ENCODE measurements around the gene HES7. TPM values are rescaled to one million over a fixed set of nuclear protein-coding genes. Genes with fewer than 3 reads are reported as not detected.
A peak's percentile ranks its signal among the peaks of the same experiment; 100 is the strongest.

HES7 gene
- total RNA-seq, 4 donors from 2014 or later: 0.89 to 0.94 TPM; not detected in 2

- Histone ChIP-seq H3K27ac (peak overlapping the region; percentile 19 to 99 (median 80)), H3K9me3 (no peaks in the 10 kb centered on the region), H3K27me3 (no peaks in the 10 kb centered on the region), H3K4me3 (no peak overlapping the region), H3K36me3 (peaks cover 0 to 25% of the 10 kb centered on the region in 2 donors), H3K4me1 (peaks cover 7 to 66% (median 36%) of the 10 kb centered on the region in 3 donors)
- WGBS, 2 donors (ENCODE audit: low coverage in 1 of 2): 24 to 50% methylated on average over 2 to 3 of the region's 3 CpGs
- no peak for ATAC-seq
- TF ChIP-seq EP300 (IDR thresholded peaks at IDR 0.05) (no peak), POLR2A (IDR thresholded peaks at IDR 0.05) (no peak), POLR2AphosphoS5 (IDR thresholded peaks at IDR 0.05) (no peak)
- TF ChIP-seq, protein P1, sequence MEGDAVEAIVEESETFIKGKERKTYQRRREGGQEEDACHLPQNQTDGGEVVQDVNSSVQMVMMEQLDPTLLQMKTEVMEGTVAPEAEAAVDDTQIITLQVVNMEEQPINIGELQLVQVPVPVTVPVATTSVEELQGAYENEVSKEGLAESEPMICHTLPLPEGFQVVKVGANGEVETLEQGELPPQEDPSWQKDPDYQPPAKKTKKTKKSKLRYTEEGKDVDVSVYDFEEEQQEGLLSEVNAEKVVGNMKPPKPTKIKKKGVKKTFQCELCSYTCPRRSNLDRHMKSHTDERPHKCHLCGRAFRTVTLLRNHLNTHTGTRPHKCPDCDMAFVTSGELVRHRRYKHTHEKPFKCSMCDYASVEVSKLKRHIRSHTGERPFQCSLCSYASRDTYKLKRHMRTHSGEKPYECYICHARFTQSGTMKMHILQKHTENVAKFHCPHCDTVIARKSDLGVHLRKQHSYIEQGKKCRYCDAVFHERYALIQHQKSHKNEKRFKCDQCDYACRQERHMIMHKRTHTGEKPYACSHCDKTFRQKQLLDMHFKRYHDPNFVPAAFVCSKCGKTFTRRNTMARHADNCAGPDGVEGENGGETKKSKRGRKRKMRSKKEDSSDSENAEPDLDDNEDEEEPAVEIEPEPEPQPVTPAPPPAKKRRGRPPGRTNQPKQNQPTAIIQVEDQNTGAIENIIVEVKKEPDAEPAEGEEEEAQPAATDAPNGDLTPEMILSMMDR (IDR thresholded peaks at IDR 0.05): peak in 1 of 4 experiments; percentile 5
Observed at GRCh38 chr17:8159032-8159400, 35.1 kb upstream of the HES7 start.

DNA sequence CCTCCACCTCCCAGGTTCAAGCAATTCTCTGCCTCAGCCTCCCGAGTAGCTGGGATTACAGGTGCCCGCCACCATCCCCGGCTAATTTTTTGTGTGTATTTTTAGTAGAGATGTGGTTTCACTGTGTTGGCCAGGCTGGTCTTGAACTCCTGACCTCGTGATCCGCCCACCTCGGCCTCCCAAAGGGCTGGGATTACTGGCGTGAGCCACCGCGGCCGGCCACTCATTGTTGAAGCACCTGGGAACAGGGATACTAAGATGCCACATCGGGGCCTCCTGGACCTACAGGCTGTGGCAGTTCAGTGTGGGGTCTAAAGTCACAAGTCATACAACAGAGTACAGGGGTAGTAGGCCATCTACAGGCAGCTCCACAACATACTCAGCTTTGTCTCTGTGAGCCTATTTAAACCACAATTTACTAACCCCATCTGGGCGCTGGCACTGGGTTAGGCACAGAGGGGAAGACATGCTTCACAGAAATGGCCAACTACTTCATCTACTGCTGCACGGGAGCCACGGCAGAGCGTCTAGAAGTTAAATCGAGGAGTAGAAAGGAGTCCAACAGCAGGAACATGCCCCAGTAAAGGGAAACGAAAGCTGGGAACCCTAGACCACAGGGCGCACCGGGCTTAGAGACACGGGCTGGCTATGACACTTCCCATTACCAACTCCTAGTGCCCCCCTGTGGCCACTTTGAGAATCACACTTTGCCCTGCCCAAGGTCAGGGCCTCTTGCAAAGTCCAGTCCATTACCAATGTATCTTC, 34.5 kb upstream of the HES7 start:
- H3K4me3 ChIP-seq: no peak overlapping the region
- peak overlapping the region; percentile 97 to 99 (median 98) for H3K27ac ChIP-seq
- H3K36me3 ChIP-seq: peaks cover 0 to 25% of the 10 kb centered on the region in 2 donors
- no peaks in the 10 kb centered on the region for H3K27me3 ChIP-seq
- WGBS, 2 donors (ENCODE audit: low coverage in 1 of 2): 21 to 27% methylated on average over 4 to 11 of the region's 20 CpGs
- no peak for ATAC-seq
- TF ChIP-seq POLR2A (IDR thresholded peaks at IDR 0.05) (no peak), POLR2AphosphoS5 (IDR thresholded peaks at IDR 0.05) (peak; percentile 60), EP300 (IDR thresholded peaks at IDR 0.05) (no peak)
- TF ChIP-seq, protein P1 (IDR thresholded peaks at IDR 0.05): peak in 3 of 4 experiments; percentile 93 to 96 (median 95)
- H3K4me1 ChIP-seq: peaks cover 3 to 64% (median 31%) of the 10 kb centered on the region in 3 donors
- H3K9me3 ChIP-seq: no peaks in the 10 kb centered on the region

- Histone ChIP-seq H3K27me3 (no peaks in the 10 kb centered on the region), H3K36me3 (peaks cover 0 to 29% of the 10 kb centered on the region in 2 donors), H3K4me3 (peak overlapping the region; percentile 79 to 91), H3K9me3 (no peaks in the 10 kb centered on the region), H3K27ac (peak overlapping the region; percentile 99 to 100 (median 99)), H3K4me1 (peaks cover 0 to 62% (median 32%) of the 10 kb centered on the region in 3 donors)
- WGBS, 2 donors (ENCODE audit: low coverage in 1 of 2): 0 to 2% methylated on average over 13 to 18 of the region's 59 CpGs
- ATAC-seq: peak; percentile 74
- TF ChIP-seq, protein P1 (IDR thresholded peaks at IDR 0.05): peak in 1 of 4 experiments; percentile 26
- TF ChIP-seq EP300 (IDR thresholded peaks at IDR 0.05) (peak; percentile 32), POLR2AphosphoS5 (IDR thresholded peaks at IDR 0.05) (peak; percentile 100), POLR2A (IDR thresholded peaks at IDR 0.05) (peak; percentile 100)
Observed at GRCh38 chr17:8156246-8156992, 32.5 kb upstream of the HES7 start.

DNA sequence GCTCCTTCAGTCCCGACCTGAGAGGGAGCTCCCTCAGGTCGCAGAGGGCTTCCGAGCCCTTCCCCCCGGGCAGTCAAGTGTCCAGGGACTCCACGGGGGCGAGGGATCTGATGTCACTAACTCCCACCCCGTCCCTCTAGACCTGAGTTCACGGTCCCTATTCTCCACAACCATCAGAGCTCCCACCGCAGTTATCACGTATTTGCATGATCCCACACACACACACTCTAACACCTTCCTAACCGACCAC, 32.0 kb upstream of the HES7 start:
- WGBS, 2 donors (ENCODE audit: low coverage in 1 of 2): 0% methylated on average over 5 to 6 of the region's 11 CpGs
- TF ChIP-seq POLR2A (IDR thresholded peaks at IDR 0.05) (no peak), POLR2AphosphoS5 (IDR thresholded peaks at IDR 0.05) (no peak), EP300 (IDR thresholded peaks at IDR 0.05) (no peak)
- TF ChIP-seq, protein P1 (IDR thresholded peaks at IDR 0.05): no peak
- Histone ChIP-seq H3K4me1 (peaks cover 0 to 58% (median 27%) of the 10 kb centered on the region in 3 donors), H3K27ac (peak overlapping the region; percentile 99 to 100 (median 99)), H3K36me3 (peaks cover 0 to 24% of the 10 kb centered on the region in 2 donors), H3K9me3 (no peaks in the 10 kb centered on the region), H3K27me3 (no peaks in the 10 kb centered on the region), H3K4me3 (peak overlapping the region; percentile 79 to 91)
- no peak for ATAC-seq

Measured in gastroesophageal sphincter (tissue), 4 donors.